HG03439 (cell line): ENCODE data around the gene TARBP1.
"Not testable (repeated sequence)": the region's sequence is repeated elsewhere in the genome, so short reads cannot be mapped to it uniquely, and the experiment has no call there.

Experiments used
- ATAC-seq: cut with Tn5 transposase; IDR thresholded peaks from one replicate; pipeline ENCODE4 v1.9.1; 2021; ENCODE audit warnings: mild to moderate bottlenecking, moderate library complexity; ENCODE audit not compliant: unreplicated experiment

The TARBP1 gene

GRCh38 chr1:234401658-234402057 lies 77.3 kb downstream of the TARBP1 start:
- no peak for ATAC-seq

GRCh38 chr1:234400773-234401172 lies 78.2 kb downstream of the TARBP1 start:
- ATAC-seq: no peak

- not testable (repeated sequence) for ATAC-seq
Observed at GRCh38 chr1:234399515-234399914, 79.5 kb downstream of the TARBP1 start.

GRCh38 chr1:234398849-234399381 lies 80.1 kb downstream of the TARBP1 start:
- peak; percentile 45 for ATAC-seq

- ATAC-seq: no peak
Observed at GRCh38 chr1:234397732-234398131, 81.2 kb downstream of the TARBP1 start.

GRCh38 chr1:234396871-234397270 lies 82.1 kb downstream of the TARBP1 start:
- ATAC-seq: no peak

GRCh38 chr1:234396092-234396491 lies 82.9 kb downstream of the TARBP1 start:
- ATAC-seq: no peak

GRCh38 chr1:234395297-234395696 lies 83.7 kb downstream of the TARBP1 start:
- no peak for ATAC-seq

- ATAC-seq: no peak
Observed at GRCh38 chr1:234393190-234393589, 85.8 kb downstream of the TARBP1 start.

- ATAC-seq: no peak
Observed at GRCh38 chr1:234388094-234388493, 90.9 kb downstream of the TARBP1 start.

GRCh38 chr1:234386122-234386521 lies 92.9 kb downstream of the TARBP1 start:
- ATAC-seq: no peak

GRCh38 chr1:234381699-234382555 lies 97.1 kb downstream of the TARBP1 start:
- no peak for ATAC-seq

- ATAC-seq: not testable (repeated sequence)
Observed at GRCh38 chr1:234379591-234380109, 99.3 kb downstream of the TARBP1 start.

GRCh38 chr1:234375672-234376071 lies 103.3 kb downstream of the TARBP1 start:
- no peak for ATAC-seq

GRCh38 chr1:234373959-234374254 lies 105.1 kb downstream of the TARBP1 start:
- ATAC-seq: peak; percentile 17

GRCh38 chr1:234373064-234373958 lies 105.7 kb downstream of the TARBP1 start, which contains the start of gene COA6:
COA6 (plus strand) TSS chr1:234373456; CDS start chr1:234373467, 11 bp downstream.
- ATAC-seq: peak; percentile 91

- ATAC-seq: no peak
Observed at GRCh38 chr1:234372011-234372757, 106.8 kb downstream of the TARBP1 start.

- ATAC-seq: no peak
Observed at GRCh38 chr1:234371414-234371813, 107.6 kb downstream of the TARBP1 start.

GRCh38 chr1:234369784-234370183 lies 109.2 kb downstream of the TARBP1 start:
- ATAC-seq: no peak

GRCh38 chr1:234369033-234369430 lies 109.9 kb downstream of the TARBP1 start:
- no peak for ATAC-seq
